Esophagus muscularis mucosa (tissue), 4 donors: ENCODE measurements around the gene ZNF747.

Experiments used
- CTCF ChIP-seq, 3 experiments: fragments of 200-600 bp in 2 of 3; fragments of 450-650 bp in 1 of 3; sonication (generic) in 2 of 3; IDR thresholded peaks; one replicate each; pipeline ENCODE4 v1.5.1; 2017 to 2019; ENCODE audit warnings: antibody characterized with exemption in 3 of 3, mild to moderate bottlenecking in 2 of 3, moderate library complexity in 1 of 3
- EP300 ChIP-seq: sonication (generic); formaldehyde crosslinking; IDR thresholded peaks from one replicate; pipeline ENCODE4 v1.6.1; 2017; ENCODE audit warnings: antibody characterized with exemption
- POLR2A ChIP-seq: fragments of 450-650 bp; IDR thresholded peaks from one replicate; pipeline ENCODE4 v1.6.1; 2017; ENCODE audit warnings: antibody characterized with exemption, moderate library complexity, mild to moderate bottlenecking, low read depth
- POLR2AphosphoS5 ChIP-seq, 2 donors: sonication (generic); formaldehyde crosslinking; IDR thresholded peaks; one replicate each; pipeline ENCODE4 v1.6.1; 2017; ENCODE audit warnings: antibody characterized with exemption in 2 of 2

- TF ChIP-seq CTCF (IDR thresholded peaks at IDR 0.05) (no peak), EP300 (no peak), POLR2A (no peak), POLR2AphosphoS5 (IDR thresholded peaks at IDR 0.05) (no peak)
These were observed 4.6 kb upstream of the ZNF747 start for GRCh38 chr16:30539000-30539964.
